Left colon (tissue), 2 donors: ENCODE results near the gene CERS6. TPM values are rescaled to one million over a fixed set of nuclear protein-coding genes. Genes with fewer than 3 reads are reported as not detected.
"Not testable (repeated sequence)": the region's sequence is repeated elsewhere in the genome, so short reads cannot be mapped to it uniquely, and the experiment has no call there.

Source experiments
- ATAC-seq: fragments of 200-7000 bp; cut with Tn5 transposase; one replicate; pipeline ENCODE4 v1.9.1; 2020; ENCODE audit warnings: mild to moderate bottlenecking, moderate library complexity
- DNase-seq, 2 donors: peaks; one replicate each; pipeline ENCODE4 v3.0.0-alpha.2; 2020
- intact Hi-C, 2 donors: fragments of 100-400 bp; cut with DNase I in 1 of 2; cut with micrococcal nuclease in 1 of 2; formaldehyde crosslinking; loops; one replicate each; pipeline versions ENCODE4 v1.11.2 to v1.14.0; 2022; cut with DNase I, micrococcal nuclease
- total RNA-seq, 2 donors: library from RNA; stranded (reverse); fragmentation: NEBNext Ultra II Directional; extraction: Animal tissue kit (Norgen Biotek cat#: 25700); gene quantifications; one replicate each; pipeline ENCODE4 v1.2.1, GENCODE V29; 2021
- donor health status: DM: no; HTN: no; CAD: no.
- donor health status: DM: yes; HTN: yes; CAD: no.

Gene CERS6
- total RNA-seq, 2 donors from 2014 or later, result 64.4 to 67.2 TPM

DNA sequence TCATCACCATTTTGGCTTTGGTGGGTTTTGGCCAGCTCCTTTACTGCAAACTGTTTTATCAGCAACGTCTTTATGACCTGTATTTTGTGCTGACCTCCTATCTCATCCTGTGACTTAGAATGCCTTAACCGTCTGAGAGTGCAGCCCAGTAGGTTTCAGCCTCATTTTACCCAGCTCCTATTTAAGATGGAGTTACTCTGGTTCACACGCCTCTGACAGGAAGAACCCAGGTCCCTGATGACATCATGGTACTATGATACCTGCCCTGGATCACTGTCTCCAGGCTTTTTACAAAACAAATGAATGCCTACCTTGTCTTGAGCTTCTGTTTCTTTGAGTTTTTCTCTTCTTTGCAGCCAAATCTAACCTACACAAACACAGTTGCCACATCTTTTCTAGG, 208.6 kb downstream of the CERS6 start:
- DNase-seq, ATAC-seq, intact Hi-C loops: not testable (repeated sequence)

DNA sequence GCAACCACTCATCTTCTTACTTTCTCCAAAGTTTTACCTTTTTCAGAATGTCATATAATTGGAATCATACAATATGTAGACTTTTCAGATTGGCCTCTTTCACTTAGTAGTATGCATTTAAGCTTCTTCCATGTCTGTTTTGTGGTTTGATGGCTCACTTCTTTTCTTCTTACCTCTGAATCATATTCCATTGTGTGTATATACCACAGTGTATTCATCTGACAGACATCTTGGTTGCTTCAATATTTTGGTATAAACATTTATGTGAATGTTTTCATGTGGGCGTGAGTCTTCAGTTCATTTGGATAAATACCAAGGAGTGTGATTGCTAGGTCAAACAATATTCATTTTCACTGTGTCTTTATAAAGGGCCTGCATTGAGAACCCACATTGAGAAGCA, 210.3 kb downstream of the CERS6 start:
- ATAC-seq (no peak), DNase-seq (no peak)
- intact Hi-C loops, result no loop called here

DNA sequence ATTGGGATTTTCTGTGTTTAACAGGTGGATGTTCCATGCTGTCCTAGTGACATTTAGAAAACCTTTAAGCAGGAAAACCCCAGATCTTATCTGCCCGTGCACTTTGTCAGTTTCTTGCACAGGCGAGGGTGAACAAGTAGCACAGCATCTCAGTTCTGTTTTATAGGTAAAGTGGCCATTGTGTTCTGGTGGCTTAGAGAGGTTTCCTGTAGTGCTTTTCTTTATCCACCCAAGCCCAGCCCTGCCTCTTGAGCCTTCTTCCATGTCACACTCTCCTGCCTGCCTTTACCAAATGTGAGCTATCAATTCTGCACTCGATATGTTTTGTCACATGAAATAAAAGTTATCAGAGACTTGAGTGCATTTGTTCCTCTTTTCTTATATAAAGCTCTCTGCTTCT, 211.1 kb downstream of the CERS6 start:
- no peak for DNase-seq

DNA sequence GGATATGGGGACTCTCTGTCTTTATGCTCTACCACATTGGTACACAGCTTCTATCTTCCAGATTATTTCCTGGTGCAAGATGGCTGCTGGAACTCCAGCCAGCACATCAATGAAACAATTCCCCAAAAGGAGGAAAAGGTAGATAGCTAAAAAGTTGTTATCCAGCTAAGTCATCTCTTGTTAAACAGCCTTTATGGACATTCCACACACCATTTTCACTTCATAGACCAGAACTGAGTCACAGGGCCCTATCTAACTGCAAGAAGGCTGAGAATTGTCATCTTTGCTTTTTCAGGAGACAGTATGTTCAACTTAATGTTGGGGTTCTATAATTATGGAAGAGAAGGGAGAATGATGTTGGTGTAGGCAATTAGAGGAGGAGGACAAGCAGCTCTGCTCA, 213.1 kb downstream of the CERS6 start:
- ATAC-seq (no peak), DNase-seq (no peak)
- intact Hi-C loops, result no loop called here

More for the DNA sequence above, 211.1 kb downstream of the CERS6 start:
- intact Hi-C loops, result no loop called here
- no peak for ATAC-seq

DNA sequence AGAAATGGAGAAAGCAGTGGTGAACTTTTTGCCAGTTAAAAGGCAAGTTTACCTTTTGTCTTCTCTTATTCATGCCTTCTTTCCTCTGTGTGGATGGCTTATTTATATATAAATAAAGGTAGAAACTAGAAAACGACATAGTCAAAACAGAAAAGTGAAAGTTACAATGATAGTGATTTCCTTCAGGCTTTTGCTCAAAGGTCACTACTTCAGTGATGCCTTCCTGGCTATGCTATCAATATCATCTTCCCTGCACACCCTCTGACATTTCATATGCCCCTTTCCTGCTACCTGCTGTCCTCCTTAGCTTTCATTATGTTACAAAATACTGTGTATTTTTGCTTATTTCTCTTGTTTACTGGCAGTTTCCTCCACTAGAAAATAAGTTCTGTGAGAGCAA, 214.4 kb downstream of the CERS6 start:
- peak; percentile 72 for ATAC-seq
- DNase-seq, result no peak
- intact Hi-C loops, result no loop called here

DNA sequence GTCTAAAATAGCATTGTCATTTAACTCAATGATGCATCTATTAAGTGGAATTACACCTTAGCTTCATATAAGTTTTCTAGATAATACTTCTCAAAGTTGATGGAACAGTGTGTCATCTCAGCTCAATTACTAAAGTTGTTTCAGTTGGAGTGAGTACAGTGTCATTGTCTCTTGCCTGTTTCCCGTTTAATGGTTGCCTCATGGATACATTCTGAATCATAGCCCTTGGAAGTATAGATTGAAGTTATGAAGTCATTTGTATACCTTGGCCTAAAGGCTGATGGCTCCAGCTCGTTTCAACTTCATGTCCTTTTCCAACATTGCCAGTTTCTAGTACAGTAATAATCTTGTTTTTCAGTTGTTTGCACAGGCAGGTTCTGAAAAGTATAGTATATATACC, 215.9 kb downstream of the CERS6 start:
- DNase-seq (no peak), ATAC-seq (no peak)
- intact Hi-C loops, result no loop called here

DNA sequence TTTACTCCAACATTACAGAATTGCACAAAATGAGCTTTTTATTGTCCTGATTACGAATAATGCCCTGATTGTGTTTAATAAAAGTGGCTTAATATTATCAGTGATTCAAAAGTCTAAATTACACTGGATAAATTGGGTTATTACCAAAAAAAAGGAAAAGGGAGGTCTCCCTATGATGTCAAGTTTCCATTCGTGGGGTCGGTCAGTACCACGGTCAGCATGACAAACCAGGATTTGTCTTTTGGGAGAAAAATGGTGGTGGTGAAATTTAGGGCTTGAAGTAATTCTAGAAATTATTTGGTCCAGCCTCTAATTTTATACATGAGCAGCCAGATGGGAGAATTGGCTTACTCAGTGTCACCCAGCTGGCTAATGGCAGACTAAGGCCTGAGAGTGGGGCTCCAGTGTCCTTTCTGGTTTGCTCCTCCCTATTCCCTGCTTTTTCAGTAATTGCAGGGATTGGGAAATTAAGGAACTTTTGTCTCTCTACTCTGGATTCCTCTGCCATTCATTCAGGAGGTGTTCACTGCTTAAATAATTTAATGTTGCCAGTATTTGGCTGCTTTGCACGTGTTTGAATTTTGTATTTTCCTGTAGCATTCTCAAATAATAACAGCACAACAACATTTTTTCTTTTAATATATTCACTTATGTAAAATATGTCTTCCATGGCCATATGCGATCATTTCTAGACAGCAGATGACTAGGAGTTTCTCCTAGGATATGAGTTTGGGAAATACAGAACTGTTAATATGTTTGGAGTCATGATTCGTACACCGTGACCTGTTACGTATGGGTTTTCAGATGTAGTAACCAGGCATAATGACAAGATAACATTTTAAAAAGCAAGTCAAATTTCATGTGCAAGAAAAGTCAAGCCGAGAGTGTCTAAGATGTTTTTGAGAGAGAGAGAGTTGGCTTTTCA, 217.5 kb downstream of the CERS6 start:
- intact Hi-C loops, result no loop called here
- no peak for DNase-seq
- ATAC-seq, result no peak

DNA sequence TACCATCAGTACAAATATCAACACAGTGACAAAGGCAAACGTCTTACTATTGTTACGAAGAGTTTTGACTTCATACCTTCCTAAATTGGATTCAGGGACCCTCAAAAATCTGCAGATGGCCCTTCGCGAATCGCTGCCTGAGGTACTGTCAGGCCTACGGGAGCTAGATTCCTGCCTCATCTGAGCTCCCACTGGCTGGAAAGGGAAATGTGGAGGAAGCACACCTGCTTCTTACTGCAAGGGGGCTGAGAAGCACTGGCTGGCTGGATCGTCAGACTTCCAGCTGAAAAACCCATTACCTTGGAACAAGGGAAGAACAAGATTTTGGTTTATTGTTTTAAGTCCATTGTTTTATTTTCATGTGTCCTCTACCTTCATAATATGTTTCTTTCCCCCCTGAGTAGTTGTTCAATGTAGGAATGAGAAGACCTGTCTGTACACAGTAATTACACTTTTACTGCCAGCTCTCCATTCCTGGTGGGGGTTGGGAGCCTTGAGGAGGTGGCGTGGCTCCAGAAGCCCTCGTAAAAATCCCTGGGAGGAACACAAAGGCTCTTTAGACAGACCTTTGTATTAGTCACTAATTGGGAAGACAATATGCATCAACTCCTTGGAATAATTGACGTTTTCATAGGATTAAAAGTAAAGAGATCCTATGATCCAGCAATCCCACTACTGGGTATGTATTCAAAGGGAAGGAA, 222.2 kb downstream of the CERS6 start:
- DNase-seq (peak; percentile 71 to 77), ATAC-seq (peak; percentile 97)
- intact Hi-C loops, result no loop called here

DNA sequence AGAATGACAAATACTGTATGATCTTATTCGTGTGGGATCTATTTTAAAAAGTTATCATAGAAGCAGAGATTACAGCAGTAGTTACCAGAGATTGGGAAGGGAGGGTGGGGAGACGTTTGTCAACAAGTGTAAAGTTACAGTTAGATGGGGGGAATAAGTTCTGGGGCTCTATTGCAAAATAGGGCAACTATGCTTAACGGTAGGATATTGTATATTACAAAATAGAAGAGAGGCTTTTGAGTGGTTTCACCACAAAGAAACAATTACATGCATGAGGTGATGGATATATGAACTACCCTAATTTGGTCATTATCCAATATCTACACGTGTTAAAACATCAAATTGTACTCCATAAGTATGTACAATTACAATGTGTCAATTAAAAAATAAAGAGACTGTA, 223.0 kb downstream of the CERS6 start:
- ATAC-seq (no peak), DNase-seq (no peak)
- intact Hi-C loops, result no loop called here

DNA sequence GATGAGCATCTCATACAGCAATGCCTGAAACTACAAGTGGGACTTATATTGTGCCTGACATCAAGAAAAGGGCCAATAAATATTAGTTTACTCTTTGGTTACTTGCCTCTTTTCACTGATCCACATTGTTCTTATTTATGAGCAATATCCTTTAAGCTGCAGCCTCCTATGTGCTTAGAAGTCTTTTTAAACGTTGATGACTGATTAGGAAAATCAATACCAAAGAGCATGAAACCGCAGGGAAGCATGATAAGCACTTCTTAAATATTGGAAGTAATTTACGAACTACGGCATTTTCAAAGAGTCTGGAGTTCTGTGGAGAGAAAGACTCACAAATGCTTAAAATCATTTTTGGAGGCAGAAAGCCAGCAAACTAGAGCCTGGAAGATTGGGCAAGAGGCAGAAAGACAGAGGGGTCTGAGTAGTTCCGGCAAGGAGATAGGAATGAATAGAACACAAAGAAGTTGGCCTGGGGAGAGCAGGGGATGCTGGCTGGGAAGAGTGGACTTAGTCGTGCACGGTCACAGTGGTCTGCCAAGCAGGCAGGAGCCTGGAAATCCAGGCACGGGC, 223.8 kb downstream of the CERS6 start:
- ATAC-seq (no peak), DNase-seq (no peak)
- intact Hi-C loops, result no loop called here

DNA sequence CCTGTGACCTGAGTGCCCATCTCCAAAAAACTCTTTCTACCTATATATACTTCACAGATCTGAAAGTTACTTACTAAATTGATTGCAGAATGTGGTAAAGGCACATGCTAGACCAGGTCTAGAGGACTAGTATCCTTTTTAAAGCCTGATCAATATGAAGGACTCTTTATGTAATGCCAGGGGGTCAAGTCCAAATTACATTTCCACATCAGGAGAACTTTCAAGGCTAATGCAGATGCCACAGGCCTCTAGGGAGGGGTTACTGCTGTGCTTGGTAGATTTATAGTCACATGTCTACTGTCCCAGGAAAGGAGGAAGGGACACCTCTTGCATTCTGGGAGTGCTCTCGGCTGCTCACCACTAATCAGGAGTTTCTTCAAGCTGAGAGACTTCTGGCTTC, 227.9 kb downstream of the CERS6 start:
- ATAC-seq, result peak; percentile 35

DNA sequence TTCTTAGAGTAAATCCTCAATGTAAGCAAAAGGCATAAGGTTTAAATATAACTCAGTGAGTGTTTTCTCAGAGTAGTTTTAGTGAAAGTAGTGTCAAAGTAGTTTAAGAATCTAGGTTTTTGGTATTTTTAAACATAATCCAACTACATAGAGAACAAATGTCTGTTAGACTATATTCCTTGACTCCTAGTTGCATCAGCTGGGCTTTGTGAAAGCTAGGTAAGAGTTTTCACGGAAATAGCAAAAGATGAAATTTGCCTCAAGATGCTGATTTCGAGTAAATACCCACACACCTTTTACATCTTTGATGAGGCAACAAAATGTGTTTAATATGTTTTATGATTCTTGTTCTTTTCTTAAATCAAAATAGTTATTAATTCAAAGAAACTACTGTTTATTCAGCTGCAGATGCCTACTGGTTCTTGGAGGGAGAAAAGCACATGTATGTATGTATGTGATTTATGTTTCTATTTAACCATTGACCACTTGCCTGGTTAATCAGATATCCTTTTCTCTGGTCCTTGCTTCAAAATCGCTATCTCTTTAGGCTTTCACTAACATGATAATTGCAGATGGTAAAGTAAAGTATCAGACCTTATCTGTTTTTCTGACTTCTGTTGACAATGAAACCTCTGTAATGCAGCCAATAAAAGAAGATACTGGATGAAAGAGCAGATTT, 229.0 kb downstream of the CERS6 start:
- intact Hi-C loops, result no loop called here
- DNase-seq (no peak), ATAC-seq (no peak)

More for the DNA sequence above, 227.9 kb downstream of the CERS6 start:
- intact Hi-C loops, result no loop called here
- no peak for DNase-seq

DNA sequence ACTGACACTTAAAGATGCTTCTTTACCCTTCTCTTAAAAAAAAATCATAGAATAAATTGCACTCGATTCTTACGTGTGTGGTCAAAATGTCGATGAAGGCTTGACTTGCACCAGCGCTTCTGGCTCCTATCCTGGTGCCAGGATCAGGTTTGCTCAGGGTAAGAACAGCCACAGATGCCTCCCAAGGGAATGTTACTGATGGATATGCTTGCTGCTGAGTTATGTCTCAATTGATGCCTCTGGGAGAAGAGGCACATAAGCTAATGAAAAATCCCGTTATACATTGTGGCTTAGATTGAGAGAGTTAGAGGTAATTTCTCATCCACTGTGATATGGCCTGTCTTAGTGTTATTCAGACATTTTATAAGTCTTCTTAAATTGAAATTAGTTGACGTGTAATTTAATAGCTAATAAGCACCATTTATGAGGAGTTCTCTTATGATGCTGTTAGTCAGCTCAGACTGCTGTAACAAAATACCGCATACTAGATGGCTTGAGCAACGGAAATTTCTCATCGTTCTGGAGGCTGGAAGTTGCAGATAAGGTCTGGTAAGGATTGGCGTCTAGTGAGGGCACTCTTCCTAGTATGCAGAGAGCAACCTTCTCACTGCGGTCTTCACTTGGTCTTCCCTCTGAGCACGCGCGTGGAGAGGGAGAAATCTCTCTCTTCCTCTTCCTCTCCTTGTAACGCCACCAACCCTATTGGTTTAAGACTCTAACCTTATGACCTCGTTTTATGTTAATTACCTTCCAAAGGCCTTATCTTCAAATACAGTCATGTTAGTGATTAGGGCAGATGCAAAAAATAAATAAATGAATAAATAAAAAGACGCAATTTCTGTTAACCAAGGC, 229.8 kb downstream of the CERS6 start:
- intact Hi-C loops, result no loop called here
- DNase-seq (no peak), ATAC-seq (no peak)

DNA sequence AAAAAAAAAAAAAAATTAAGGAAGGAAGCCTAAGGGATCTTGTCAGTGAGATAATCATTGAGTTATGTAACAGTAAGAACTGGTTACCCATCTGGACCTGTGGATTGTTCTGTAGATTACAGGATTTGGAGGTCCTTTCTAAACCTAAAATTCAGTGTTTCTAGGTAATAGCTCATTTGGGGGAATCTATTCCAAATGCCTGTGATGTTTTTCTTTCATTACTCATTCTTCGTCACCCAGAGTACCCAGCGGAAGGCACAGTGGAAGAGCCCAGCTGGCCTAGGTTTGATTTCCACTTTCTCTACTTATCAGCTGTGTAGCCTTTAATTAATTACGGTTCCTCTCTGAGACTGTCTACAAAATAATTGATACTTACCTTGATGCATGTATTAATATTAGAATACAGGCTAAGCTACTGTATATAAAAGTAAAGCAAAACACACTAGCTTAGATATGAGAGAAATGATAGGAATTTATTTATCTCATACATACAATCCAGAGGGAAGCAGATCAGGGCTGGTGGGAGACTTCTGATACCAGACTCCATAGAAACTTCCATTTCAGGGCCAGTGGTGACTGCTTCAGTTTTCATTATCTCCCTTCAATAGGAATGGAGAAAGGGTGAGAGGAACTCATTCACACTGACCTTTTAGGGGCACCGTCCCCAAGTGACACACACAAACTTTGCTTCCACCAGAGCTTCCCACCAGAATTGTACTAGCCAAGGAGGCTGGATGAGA, 230.6 kb downstream of the CERS6 start:
- intact Hi-C loops, result no loop called here
- DNase-seq, result no peak
- no peak for ATAC-seq

DNA sequence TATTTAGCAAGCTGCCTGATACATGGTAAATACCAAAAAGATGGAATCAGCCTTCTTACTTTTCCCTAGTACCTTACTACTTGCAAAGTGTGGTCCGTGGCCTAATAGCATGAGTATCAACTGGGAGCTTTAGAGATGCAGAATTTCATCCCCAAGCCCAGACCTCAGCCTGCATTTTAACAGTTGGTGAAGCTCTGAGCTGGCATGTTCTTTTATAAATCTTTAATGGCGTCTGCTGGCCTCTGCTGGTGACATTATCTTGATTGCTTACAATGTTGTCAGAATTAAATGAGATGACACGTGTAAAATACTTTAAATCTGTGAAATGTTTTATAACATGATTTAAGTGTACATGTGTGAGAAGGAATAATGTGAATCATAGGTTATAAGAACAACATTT, 231.2 kb downstream of the CERS6 start:
- intact Hi-C loops, result no loop called here
- DNase-seq, result peak in 1 of 2 donors; percentile 34
- peak; percentile 66 for ATAC-seq

DNA sequence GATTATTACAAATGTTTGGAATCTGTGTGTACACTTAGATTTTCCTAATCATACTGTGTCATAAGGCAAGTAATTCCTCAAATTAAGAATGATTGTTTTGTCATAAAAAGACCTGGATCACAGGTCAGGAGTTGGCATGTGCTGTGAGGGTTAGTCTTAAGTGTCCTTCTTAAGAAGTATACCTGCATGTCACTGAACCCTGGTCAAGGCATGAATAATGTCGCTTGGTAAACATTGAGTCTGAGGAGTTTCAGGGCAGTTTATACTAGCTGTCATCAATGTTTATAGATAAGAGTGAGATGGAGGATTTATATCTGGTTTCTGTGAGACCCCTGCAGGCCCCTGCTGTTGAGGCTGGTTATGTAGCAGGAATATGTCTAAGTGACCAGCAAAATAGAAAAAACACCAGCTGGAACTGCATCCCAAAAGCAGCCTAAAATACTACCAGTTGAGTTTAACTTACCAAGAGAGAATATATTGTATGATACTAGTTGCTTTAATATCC, 234.4 kb downstream of the CERS6 start:
- peak; percentile 44 for ATAC-seq
- DNase-seq, result no peak
- intact Hi-C loops, result no loop called here

DNA sequence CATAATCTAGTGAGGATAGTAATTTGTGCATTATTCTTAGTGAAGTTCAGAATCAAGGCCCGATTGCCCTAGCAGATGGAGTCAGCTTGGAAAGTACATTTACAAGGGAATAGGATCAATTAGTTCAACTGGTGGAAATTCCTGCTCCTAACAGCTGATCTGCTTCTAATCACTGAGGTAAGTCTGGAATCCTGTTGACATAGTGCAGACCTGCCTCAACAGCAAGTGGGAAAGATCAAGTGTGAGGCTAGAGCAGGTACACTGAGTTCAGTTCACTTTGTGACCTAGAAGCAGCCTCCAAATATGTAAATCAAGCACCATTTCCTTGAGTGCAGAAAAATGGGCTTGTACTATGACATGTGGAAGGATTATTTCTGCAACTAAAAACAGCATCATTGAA, 235.1 kb downstream of the CERS6 start:
- intact Hi-C loops, result no loop called here
- DNase-seq (no peak), ATAC-seq (no peak)
